ENCODE results near the gene ZNF93. TPM values are rescaled to one million over a fixed set of nuclear protein-coding genes. Genes with fewer than 3 reads are reported as not detected.
"Not testable (repeated sequence)": the region's sequence is repeated elsewhere in the genome, so short reads cannot be mapped to it uniquely, and the experiment has no call there.

ZNF93 gene
- total RNA-seq (2022) (6.3 and 7.5 TPM in 2 replicates), Bru-seq, nascent RNA (percentile 69 among the genes with signal in this experiment), BruChase-seq, experiment 1, labeled RNA remaining after a 2-hour chase (percentile 60 among the genes with signal in this experiment), BruChase-seq, experiment 2, labeled RNA remaining after a 6-hour chase (percentile 52 among the genes with signal in this experiment)
- long read RNA-seq, transcript ZNF93-201 (4 exons, 2,648 nt): major isoform, 5 of 12 reads
- long read RNA-seq, partial matches to known transcripts: 2 of 12 reads
- long read RNA-seq, other reads (novel, unspliced or antisense): 4 of 12 reads

- no peaks in the 10 kb centered on the region for H3K27me3 ChIP-seq (replicated peaks; ENCODE audit: control insufficient read depth, insufficient read depth, low read length)
- POLR2A ChIA-PET: interaction anchor here (0.6 to 1.4 kb wide), 7 partner anchors 13 to 1120 kb away, joined by 3 to 15 read pairs (median 4); partner anchors contain the start of genes ZNF253, ZNF430 and ZNF506
- H3K4me1 ChIP-seq: peaks cover 5% of the 10 kb centered on the region; the same call in 1 of the 2 replicates
- Mint-ChIP-seq H3K27ac (ENCODE audit: unreplicated experiment) (peak within 1 kb of the TSS; percentile 97), H3K4me3 (ENCODE audit: unreplicated experiment) (peak within 1 kb of the TSS; percentile 98), H3K9me3 (ENCODE audit: unreplicated experiment) (peaks cover 39% of the 10 kb centered on the region), H3K4me1 (ENCODE audit: low read depth, unreplicated experiment) (no peaks in the 10 kb centered on the region), H3K27me3 (ENCODE audit: insufficient read depth, unreplicated experiment) (no peaks in the 10 kb centered on the region), H3K36me3 (ENCODE audit: insufficient read depth, unreplicated experiment) (peaks cover 44% of the 10 kb centered on the region)
- TF ChIP-seq CTCF (IDR thresholded peaks at IDR 0.05; ENCODE audit: insufficient read depth in 1 of 2, low read depth in 1 of 2, low read length in 1 of 2, severe bottlenecking in 1 of 2, unreplicated experiment in 1 of 2): no peak
- TSS peak; percentile 44 for BruUV-seq (replicated peaks)
- intact Hi-C loops (cut with micrococcal nuclease; ENCODE audit: unreplicated experiment): loop anchor here (1.0 to 2.0 kb wide), 2 partner anchors 36 to 124 kb away; partner anchors contain the start of gene ZNF253
- H3K36me3 ChIP-seq (ENCODE audit: control insufficient read depth, insufficient read depth, low read length): 0 out of 2 replicates have a peak, but pooled peaks cover 1% of the 10 kb centered on the region
- peak within 1 kb of the TSS; percentile 64 for H3K4me3 ChIP-seq (ENCODE audit: low read depth, low read length)
- peak; percentile 94 to 96 for DNase-seq
- CTCF ChIA-PET: interaction anchor here (1.0 kb wide), 1 partner anchor 35 kb away, joined by 4 read pairs; the partner anchor contains the start of gene ZNF253
- peaks cover 15% of the 10 kb centered on the region for H3K9me3 ChIP-seq
These were observed at the start of gene ZNF93 for GRCh38 chr19:19900729-19901444. TSS of gene ZNF93 (plus strand) at chr19:19900946. CDS start at chr19:19901089, 143 bp downstream.

- POLR2A ChIA-PET; H3K36me3 ChIP-seq (ENCODE audit: control insufficient read depth, insufficient read depth, low read length); H3K27me3 Mint-ChIP-seq (ENCODE audit: insufficient read depth, unreplicated experiment); H3K4me3 Mint-ChIP-seq (ENCODE audit: unreplicated experiment); H3K9me3 Mint-ChIP-seq (ENCODE audit: unreplicated experiment); H3K9me3 ChIP-seq; DNase-seq; CTCF ChIA-PET; H3K4me3 ChIP-seq (ENCODE audit: low read depth, low read length); H3K36me3 Mint-ChIP-seq (ENCODE audit: insufficient read depth, unreplicated experiment); BruUV-seq (replicated peaks); H3K4me1 ChIP-seq; H3K4me1 Mint-ChIP-seq (ENCODE audit: low read depth, unreplicated experiment); H3K27me3 ChIP-seq (replicated peaks; ENCODE audit: control insufficient read depth, insufficient read depth, low read length); H3K27ac Mint-ChIP-seq (ENCODE audit: unreplicated experiment): not testable (repeated sequence)
- intact Hi-C loops (cut with micrococcal nuclease; ENCODE audit: unreplicated experiment): loop anchor here (2.0 kb wide), 1 partner anchor 129 kb away; no protein-coding TSS in a partner anchor
These were observed 49.0 kb upstream of the ZNF93 start for GRCh38 chr19:19851740-19852139.

GRCh38 chr19:19858751-19859150 is 42.0 kb upstream of the ZNF93 start:
- no peaks in the 10 kb centered on the region for H3K4me1 Mint-ChIP-seq (ENCODE audit: low read depth, unreplicated experiment)
- no TSS peak for BruUV-seq (replicated peaks)
- H3K27me3 ChIP-seq (replicated peaks; ENCODE audit: control insufficient read depth, insufficient read depth, low read length): no peaks in the 10 kb centered on the region
- H3K9me3 ChIP-seq: no peaks in the 10 kb centered on the region
- no peaks in the 10 kb centered on the region for H3K36me3 Mint-ChIP-seq (ENCODE audit: insufficient read depth, unreplicated experiment)
- intact Hi-C loops (cut with micrococcal nuclease; ENCODE audit: unreplicated experiment): no loop called here
- H3K27me3 Mint-ChIP-seq (ENCODE audit: insufficient read depth, unreplicated experiment): no peaks in the 10 kb centered on the region
- peaks cover 12% of the 10 kb centered on the region for H3K9me3 Mint-ChIP-seq (ENCODE audit: unreplicated experiment)
- no peak for TF ChIP-seq CTCF (IDR thresholded peaks at IDR 0.05; ENCODE audit: insufficient read depth in 1 of 2, low read depth in 1 of 2, low read length in 1 of 2, severe bottlenecking in 1 of 2, unreplicated experiment in 1 of 2)
- no peaks in the 10 kb centered on the region for H3K36me3 ChIP-seq (ENCODE audit: control insufficient read depth, insufficient read depth, low read length)
- H3K4me3 ChIP-seq (ENCODE audit: low read depth, low read length): no peak overlapping the region
- ChIA-PET POLR2A (no interaction called here), CTCF (no interaction called here)
- no peak overlapping the region for H3K4me3 Mint-ChIP-seq (ENCODE audit: unreplicated experiment)
- no peak overlapping the region for H3K27ac Mint-ChIP-seq (ENCODE audit: unreplicated experiment)
- H3K4me1 ChIP-seq: no peaks in the 10 kb centered on the region
- no peak for DNase-seq

Data from Caco-2 (cell line).